ENCODE measurements around the gene NLE1. TPM values are rescaled to one million over a fixed set of nuclear protein-coding genes. Genes with fewer than 3 reads are reported as not detected.

NLE1 gene
- total RNA-seq, 5 donors from 2014 or later (not counting 1 experiment from before 2014, with no cell fraction given) = 12.3 to 29.1 (median 17.8) TPM

DNA sequence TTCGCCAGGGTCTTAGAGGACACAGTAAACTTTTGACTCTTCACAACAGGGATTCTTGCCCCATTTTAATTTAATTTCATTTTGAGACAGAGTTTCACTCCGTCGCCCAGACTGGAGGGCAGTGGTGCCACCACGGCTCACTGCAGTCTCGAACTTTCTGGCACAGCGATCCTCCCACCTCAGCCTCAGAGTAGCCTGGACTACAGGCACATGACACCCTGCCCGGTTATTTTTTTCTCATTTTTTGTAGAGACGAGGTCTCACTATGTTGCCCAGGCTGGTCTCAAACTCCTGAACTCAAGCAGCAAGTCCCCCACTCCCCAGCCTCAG is 329 bp upstream of the NLE1 start:
- peak in 1 of 4 experiments; percentile 22 for ATAC-seq (replicated peaks in 1 of 4)
- peaks cover 18 to 24% (median 19%) of the 10 kb centered on the region in 3 donors for H3K4me1 Mint-ChIP-seq
- no peaks in the 10 kb centered on the region for H3K9me3 ChIP-seq
- peak overlapping the region; percentile 69 to 88 for H3K27ac Mint-ChIP-seq
- H3K27ac ChIP-seq (ENCODE audit: low read length) = no peak overlapping the region
- H3K4me3 Mint-ChIP-seq = peak overlapping the region; percentile 71 to 84 (median 82)
- POLR2A ChIA-PET = interaction anchor here in 1 of 2 donors (0.7 kb wide), 1 partner anchor 312 kb away, joined by 16 read pairs; no protein-coding TSS in a partner anchor
- no peaks in the 10 kb centered on the region for H3K9me3 Mint-ChIP-seq
- peaks cover 10 to 27% of the 10 kb centered on the region in 2 experiments for H3K4me1 ChIP-seq (ENCODE audit: control insufficient read depth in 1 of 2, extremely low read depth in 1 of 2, insufficient read depth in 2 of 2, low read length in 2 of 2)
- no peaks in the 10 kb centered on the region for H3K27me3 Mint-ChIP-seq
- H3K36me3 Mint-ChIP-seq = peaks cover 8% of the 10 kb centered on the region
- no peaks in the 10 kb centered on the region for H3K27me3 ChIP-seq (replicated peaks in 1 of 2; ENCODE audit: control insufficient read depth in 2 of 2, extremely low read depth in 1 of 2, insufficient read depth in 2 of 2, low read length in 1 of 2)
- H3K4me3 ChIP-seq (ENCODE audit: control insufficient read depth in 1 of 2, extremely low read depth in 1 of 2, low read length in 1 of 2) = peak overlapping the region; percentile 92 to 98
- H3K36me3 ChIP-seq (ENCODE audit: control insufficient read depth in 2 of 2, extremely low read depth in 1 of 2, insufficient read depth in 1 of 2, low read length in 1 of 2) = peaks cover 0 to 25% of the 10 kb centered on the region in 2 donors
- 68% methylated on average over 8 of the region's 8 CpGs for WGBS (ENCODE audit: insufficient coverage)
- no peak for DNase-seq
- CTCF ChIA-PET = no interaction called here

DNA sequence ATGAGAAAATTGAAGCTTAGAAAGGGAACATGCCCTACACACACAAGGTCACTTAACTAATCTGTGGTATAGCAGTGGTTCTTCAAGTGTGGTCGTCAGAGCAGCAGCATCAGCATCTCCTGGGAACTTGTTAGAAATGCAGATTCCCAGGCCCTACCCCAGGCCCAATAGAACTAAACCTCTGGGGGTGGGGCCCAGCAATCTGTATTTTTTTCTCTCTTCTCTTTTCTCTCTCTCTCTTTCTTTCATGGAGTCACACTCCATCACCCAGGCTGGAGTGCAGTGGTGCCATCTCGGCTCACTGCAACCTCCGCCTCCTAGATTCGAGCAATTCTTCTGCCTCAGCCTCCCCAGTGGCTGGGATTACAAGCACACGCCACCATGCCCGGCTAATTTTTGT is 3.9 kb downstream of the NLE1 start:
- WGBS (ENCODE audit: insufficient coverage) = 93% methylated on average over 3 of the region's 6 CpGs
- peaks cover 0 to 66% of the 10 kb centered on the region in 2 donors for H3K36me3 ChIP-seq (ENCODE audit: control insufficient read depth in 2 of 2, extremely low read depth in 1 of 2, insufficient read depth in 1 of 2, low read length in 1 of 2)
- Mint-ChIP-seq H3K9me3 (no peaks in the 10 kb centered on the region), H3K36me3 (peaks cover 45% of the 10 kb centered on the region), H3K4me1 (peaks cover 16 to 20% (median 19%) of the 10 kb centered on the region in 3 donors), H3K4me3 (peak overlapping the region in 1 of 3 donors; percentile 31), H3K27me3 (no peaks in the 10 kb centered on the region), H3K27ac (no peak overlapping the region)
- DNase-seq = no peak
- H3K4me1 ChIP-seq (ENCODE audit: control insufficient read depth in 1 of 2, extremely low read depth in 1 of 2, insufficient read depth in 2 of 2, low read length in 2 of 2) = peaks cover 10 to 27% of the 10 kb centered on the region in 2 experiments
- H3K4me3 ChIP-seq (ENCODE audit: control insufficient read depth in 1 of 2, extremely low read depth in 1 of 2, low read length in 1 of 2) = no peak overlapping the region
- H3K27me3 ChIP-seq (replicated peaks in 1 of 2; ENCODE audit: control insufficient read depth in 2 of 2, extremely low read depth in 1 of 2, insufficient read depth in 2 of 2, low read length in 1 of 2) = no peaks in the 10 kb centered on the region
- ChIA-PET CTCF (no interaction called here), POLR2A (no interaction called here)
- no peak overlapping the region for H3K27ac ChIP-seq (ENCODE audit: low read length)
- H3K9me3 ChIP-seq = no peaks in the 10 kb centered on the region
- ATAC-seq (replicated peaks in 1 of 4) = no peak

DNA sequence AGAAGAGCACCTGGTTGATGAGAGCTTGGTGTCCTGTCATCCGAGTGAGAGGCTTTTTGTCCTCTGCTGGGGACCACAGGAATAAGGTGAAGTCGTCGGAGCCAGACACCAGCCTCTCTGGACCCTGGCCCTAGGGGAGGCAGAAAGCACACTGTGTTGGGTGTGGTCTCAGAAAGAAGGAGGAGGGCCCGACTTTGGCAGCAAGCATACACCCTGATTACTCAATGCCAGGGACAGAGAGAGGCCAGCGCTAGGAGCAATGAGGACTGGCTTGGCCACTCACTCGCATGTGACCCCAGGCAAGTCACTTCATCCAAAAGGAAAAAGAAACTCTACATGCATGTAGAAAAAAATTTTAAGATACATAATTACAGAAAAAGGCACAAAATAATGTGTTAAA is 6.8 kb downstream of the NLE1 start:
- ChIA-PET CTCF (no interaction called here), POLR2A (no interaction called here)
- no peak overlapping the region for H3K4me3 Mint-ChIP-seq
- no peak overlapping the region for H3K4me3 ChIP-seq (ENCODE audit: control insufficient read depth in 1 of 2, extremely low read depth in 1 of 2, low read length in 1 of 2)
- peaks cover 12 to 90% of the 10 kb centered on the region in 2 donors for H3K36me3 ChIP-seq (ENCODE audit: control insufficient read depth in 2 of 2, extremely low read depth in 1 of 2, insufficient read depth in 1 of 2, low read length in 1 of 2)
- no peak overlapping the region for H3K27ac ChIP-seq (ENCODE audit: low read length)
- no peak overlapping the region for H3K27ac Mint-ChIP-seq
- DNase-seq (no peak), ATAC-seq (replicated peaks in 1 of 4) (no peak)
- no peaks in the 10 kb centered on the region for H3K9me3 ChIP-seq
- peaks cover 48% of the 10 kb centered on the region for H3K36me3 Mint-ChIP-seq
- WGBS (ENCODE audit: insufficient coverage) = 97% methylated on average over 3 of the region's 6 CpGs
- H3K4me1 Mint-ChIP-seq = peaks cover 2 to 6% (median 4%) of the 10 kb centered on the region in 3 donors
- H3K27me3 Mint-ChIP-seq = no peaks in the 10 kb centered on the region
- no peaks in the 10 kb centered on the region for H3K27me3 ChIP-seq (replicated peaks in 1 of 2; ENCODE audit: control insufficient read depth in 2 of 2, extremely low read depth in 1 of 2, insufficient read depth in 2 of 2, low read length in 1 of 2)
- peaks cover 0 to 9% of the 10 kb centered on the region in 2 experiments for H3K4me1 ChIP-seq (ENCODE audit: control insufficient read depth in 1 of 2, extremely low read depth in 1 of 2, insufficient read depth in 2 of 2, low read length in 2 of 2)
- no peaks in the 10 kb centered on the region for H3K9me3 Mint-ChIP-seq

DNA sequence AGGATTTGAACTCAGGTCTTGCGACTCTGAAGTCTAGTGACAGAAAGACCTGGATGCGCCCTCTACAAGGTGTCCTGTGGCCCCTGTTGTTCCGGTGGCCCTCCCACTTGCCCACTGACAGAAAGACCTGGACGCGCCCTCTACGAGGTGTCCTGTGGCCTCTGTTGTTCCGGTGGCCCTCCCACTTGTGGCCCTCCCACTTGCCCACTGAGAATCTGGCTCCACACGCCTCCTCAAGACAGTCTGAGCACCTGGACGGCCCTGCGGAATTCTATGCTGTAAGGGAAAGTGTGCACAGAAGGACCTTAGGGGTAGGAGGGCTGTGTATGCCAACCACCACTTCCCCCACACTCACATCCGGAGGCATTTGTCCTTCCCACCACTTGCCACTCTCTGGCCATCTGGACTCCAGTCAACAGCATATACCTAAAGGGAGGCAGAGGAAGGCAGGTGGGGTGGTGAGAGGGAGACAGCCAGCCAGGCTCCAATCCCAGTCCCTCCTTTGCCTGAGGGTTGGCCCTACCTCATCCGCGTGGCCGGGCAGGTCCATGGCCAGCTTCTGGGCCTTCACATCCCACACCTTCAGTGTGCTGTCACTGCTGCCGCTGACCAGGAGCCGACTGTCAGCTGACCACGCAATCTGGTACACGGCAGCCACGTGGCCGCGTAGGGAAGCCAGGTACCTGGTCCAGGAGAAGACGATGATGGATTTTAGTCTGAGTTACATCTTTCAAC is 9.1 kb downstream of the NLE1 start:
- peaks cover 0 to 4% (median 0%) of the 10 kb centered on the region in 3 donors for H3K4me1 Mint-ChIP-seq
- Histone ChIP-seq H3K27me3 (replicated peaks in 1 of 2; ENCODE audit: control insufficient read depth in 2 of 2, extremely low read depth in 1 of 2, insufficient read depth in 2 of 2, low read length in 1 of 2) (no peaks in the 10 kb centered on the region), H3K9me3 (no peaks in the 10 kb centered on the region), H3K27ac (ENCODE audit: low read length) (no peak overlapping the region), H3K4me1 (ENCODE audit: control insufficient read depth in 1 of 2, extremely low read depth in 1 of 2, insufficient read depth in 2 of 2, low read length in 2 of 2) (no peaks in the 10 kb centered on the region), H3K4me3 (ENCODE audit: control insufficient read depth in 1 of 2, extremely low read depth in 1 of 2, low read length in 1 of 2) (no peak overlapping the region), H3K36me3 (ENCODE audit: control insufficient read depth in 2 of 2, extremely low read depth in 1 of 2, insufficient read depth in 1 of 2, low read length in 1 of 2) (peaks cover 12 to 71% of the 10 kb centered on the region in 2 donors)
- H3K9me3 Mint-ChIP-seq = no peaks in the 10 kb centered on the region
- ChIA-PET CTCF (no interaction called here), POLR2A (no interaction called here)
- no peak overlapping the region for H3K4me3 Mint-ChIP-seq
- WGBS (ENCODE audit: insufficient coverage) = 95% methylated on average over 18 of the region's 22 CpGs
- DNase-seq (no peak), ATAC-seq (replicated peaks in 1 of 4) (no peak)
- no peak overlapping the region for H3K27ac Mint-ChIP-seq
- H3K36me3 Mint-ChIP-seq = peaks cover 40% of the 10 kb centered on the region
- no peaks in the 10 kb centered on the region for H3K27me3 Mint-ChIP-seq

DNA sequence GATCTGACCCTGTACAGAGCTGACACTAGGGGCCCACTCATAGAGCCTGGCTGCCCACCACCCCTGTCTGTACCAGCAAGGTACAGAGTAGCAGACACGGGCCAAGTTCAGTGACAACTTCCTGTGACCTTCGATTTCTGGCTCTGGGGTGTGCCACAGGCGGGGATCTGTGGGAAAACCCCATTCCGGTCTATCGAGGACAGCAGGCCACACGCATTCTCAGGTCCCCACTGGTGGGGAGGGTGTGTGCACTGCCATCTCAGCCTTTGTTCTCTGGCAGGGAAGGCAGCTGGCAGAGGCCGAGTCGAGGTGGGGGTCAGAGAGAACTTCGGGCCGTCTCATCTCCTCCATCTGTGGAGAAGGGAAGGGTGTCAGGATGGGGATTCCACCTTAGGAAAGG is 10.0 kb downstream of the NLE1 start:
- H3K9me3 ChIP-seq = no peaks in the 10 kb centered on the region
- Mint-ChIP-seq H3K4me1 (peaks cover 0 to 4% (median 0%) of the 10 kb centered on the region in 3 donors), H3K27me3 (no peaks in the 10 kb centered on the region), H3K4me3 (no peak overlapping the region), H3K9me3 (no peaks in the 10 kb centered on the region), H3K36me3 (peaks cover 37% of the 10 kb centered on the region), H3K27ac (no peak overlapping the region)
- no peaks in the 10 kb centered on the region for H3K4me1 ChIP-seq (ENCODE audit: control insufficient read depth in 1 of 2, extremely low read depth in 1 of 2, insufficient read depth in 2 of 2, low read length in 2 of 2)
- H3K27ac ChIP-seq (ENCODE audit: low read length) = no peak overlapping the region
- no peaks in the 10 kb centered on the region for H3K27me3 ChIP-seq (replicated peaks in 1 of 2; ENCODE audit: control insufficient read depth in 2 of 2, extremely low read depth in 1 of 2, insufficient read depth in 2 of 2, low read length in 1 of 2)
- ChIA-PET CTCF (no interaction called here), POLR2A (no interaction called here)
- no peak for ATAC-seq (replicated peaks in 1 of 4)
- no peak for DNase-seq
- H3K4me3 ChIP-seq (ENCODE audit: control insufficient read depth in 1 of 2, extremely low read depth in 1 of 2, low read length in 1 of 2) = no peak overlapping the region
- 60% methylated on average over 4 of the region's 10 CpGs for WGBS (ENCODE audit: insufficient coverage)
- H3K36me3 ChIP-seq (ENCODE audit: control insufficient read depth in 2 of 2, extremely low read depth in 1 of 2, insufficient read depth in 1 of 2, low read length in 1 of 2) = peaks cover 12 to 62% of the 10 kb centered on the region in 2 donors

DNA sequence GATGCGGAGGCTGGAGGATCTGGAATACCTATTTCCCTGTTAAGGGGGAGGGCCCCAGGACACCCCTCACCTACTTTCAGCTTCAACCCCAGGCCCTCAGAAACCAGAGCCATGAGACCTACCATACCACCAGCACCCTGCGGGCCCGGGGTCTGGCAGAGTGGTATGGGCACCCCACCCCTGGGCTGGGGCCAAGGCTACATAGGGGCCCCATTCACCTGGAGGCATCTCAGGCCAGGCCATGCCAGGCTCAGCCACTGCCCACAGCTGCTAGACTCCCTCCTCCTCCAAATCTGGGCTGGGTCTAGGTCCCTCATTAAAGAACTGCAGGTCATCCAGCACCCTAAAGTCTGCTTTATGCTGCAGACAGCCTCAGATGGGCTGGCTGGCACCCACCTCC is 11.7 kb downstream of the NLE1 start:
- H3K36me3 Mint-ChIP-seq = peaks cover 21% of the 10 kb centered on the region
- no peak overlapping the region for H3K4me3 ChIP-seq (ENCODE audit: control insufficient read depth in 1 of 2, extremely low read depth in 1 of 2, low read length in 1 of 2)
- ATAC-seq (replicated peaks in 1 of 4) (no peak), DNase-seq (no peak)
- peaks cover 0 to 4% (median 0%) of the 10 kb centered on the region in 3 donors for H3K4me1 Mint-ChIP-seq
- no peak overlapping the region for H3K27ac ChIP-seq (ENCODE audit: low read length)
- no peaks in the 10 kb centered on the region for H3K9me3 Mint-ChIP-seq
- 97% methylated on average over 3 of the region's 3 CpGs for WGBS (ENCODE audit: insufficient coverage)
- POLR2A ChIA-PET = no interaction called here
- CTCF ChIA-PET = interaction anchor here in 1 of 2 donors (0.7 to 1.0 kb wide), 2 partner anchors 11 to 709 kb away, joined by 3 to 4 read pairs; partner anchors contain the start of gene RAD51D
- H3K4me1 ChIP-seq (ENCODE audit: control insufficient read depth in 1 of 2, extremely low read depth in 1 of 2, insufficient read depth in 2 of 2, low read length in 2 of 2) = no peaks in the 10 kb centered on the region
- H3K36me3 ChIP-seq (ENCODE audit: control insufficient read depth in 2 of 2, extremely low read depth in 1 of 2, insufficient read depth in 1 of 2, low read length in 1 of 2) = peaks cover 12 to 45% of the 10 kb centered on the region in 2 donors
- no peaks in the 10 kb centered on the region for H3K9me3 ChIP-seq
- H3K27me3 ChIP-seq (replicated peaks in 1 of 2; ENCODE audit: control insufficient read depth in 2 of 2, extremely low read depth in 1 of 2, insufficient read depth in 2 of 2, low read length in 1 of 2) = no peaks in the 10 kb centered on the region
- H3K27me3 Mint-ChIP-seq = no peaks in the 10 kb centered on the region
- H3K27ac Mint-ChIP-seq = peak overlapping the region in 1 of 2 donors; percentile 34
- no peak overlapping the region for H3K4me3 Mint-ChIP-seq

Data from T-cell (primary cell).